HepG2 (cell line): ENCODE data around the gene POLR3GL. TPM values are rescaled to one million over a fixed set of nuclear protein-coding genes. Genes with fewer than 3 reads are reported as not detected.
A peak's percentile ranks its signal among the peaks of the same experiment; 100 is the strongest.

Experiments
- ATAC-seq: fragments of 200-7000 bp; cut with Tn5 transposase; 3 replicates; pipeline ENCODE4 v1.9.1; 2020; ENCODE audit warnings: mild to moderate bottlenecking, moderate library complexity
- BruUV-seq: library from RNA; stranded (reverse); fragments of 400-500 nt; replicated peaks from 2 replicates; lab custom pipeline; 2021; lab: Mats Ljungman, UMichigan
- CTCF ChIA-PET: fragments of 300-600 bp; formaldehyde crosslinking; extraction: SDS; loops from one replicate; lab custom pipeline; 2021; ENCODE audit warnings: low total read pairs, inconsistent platforms, low intra/inter-chr PET ratio; lab: Yijun Ruan, JAX
- POLR2A ChIA-PET: fragments of 350-600 bp; sonication (Branson Sonifier 250); formaldehyde crosslinking; loops from one replicate; lab custom pipeline; 2020; ENCODE audit warnings: antibody characterized with exemption, inconsistent platforms; lab: Yijun Ruan, JAX
- DNase-seq: peaks from one replicate; pipeline ENCODE4 v3.0.0-alpha.2; 2015; ENCODE audit warnings: low spot score
- FAIRE-seq: peaks from 3 replicates; lab custom pipeline; 2011; peaks lifted over from hg19 to GRCh38; lab: Jason Lieb, UNC
- H2AFZ ChIP-seq: one replicate; pipeline ENCODE4 v1.6.1; 2011; ENCODE audit warnings: low read length, inconsistent platforms
- H3K27ac ChIP-seq: fragments of 300-600 bp; 3 replicates; pipeline ENCODE4 v1.8.0; 2011; ENCODE audit warnings: mixed run types, mild to moderate bottlenecking, mixed read lengths, low read length, inconsistent platforms; ENCODE audit not compliant: insufficient read depth; ENCODE audit errors: extremely low read length
- H3K27me3 ChIP-seq, 2 experiments: fragments of 200-600 bp in 1 of 2; 2 replicates in 1 of 2; 3 replicates in 1 of 2; pipeline versions ENCODE4 v1.6.0 to v1.8.0; 2011; ENCODE audit warnings: low read length in 2 of 2, mild to moderate bottlenecking in 2 of 2, moderate library complexity in 2 of 2, inconsistent platforms in 1 of 2; ENCODE audit not compliant: insufficient read depth in 2 of 2, control insufficient read depth in 1 of 2
- H3K36me3 ChIP-seq, 2 experiments: fragments of 200-600 bp in 1 of 2; replicated peaks in 1 of 2; 2 replicates in 1 of 2; 3 replicates in 1 of 2; pipeline versions ENCODE4 v1.5.1 to v1.8.0; 2011; ENCODE audit warnings: low read length in 2 of 2, inconsistent platforms in 1 of 2; ENCODE audit not compliant: insufficient read depth in 2 of 2, control insufficient read depth in 1 of 2
- H3K4me1 ChIP-seq: 2 replicates; pipeline ENCODE4 v1.5.1; 2012; ENCODE audit warnings: low read length, inconsistent platforms; ENCODE audit not compliant: insufficient read depth
- H3K4me2 ChIP-seq: 2 replicates; pipeline ENCODE4 v1.6.0; 2011; ENCODE audit warnings: low read depth, low read length, inconsistent platforms
- H3K4me3 ChIP-seq, 3 experiments: fragments of 200-600 bp in 1 of 3; sonication (generic), shearing (Covaris generic) in 1 of 3; replicated peaks in 1 of 3; 2 replicates each; pipeline ENCODE4 v1.5.1; 2011 to 2016; ENCODE audit warnings: low read length in 3 of 3, inconsistent platforms in 2 of 3, low read depth in 2 of 3, mild to moderate bottlenecking in 2 of 3, control low read depth in 1 of 3, mixed read lengths in 1 of 3; ENCODE audit not compliant: insufficient read depth in 1 of 3
- H3K79me2 ChIP-seq: one replicate; pipeline ENCODE4 v1.6.1; 2011; ENCODE audit warnings: low read length, inconsistent platforms; ENCODE audit not compliant: insufficient read depth
- H3K9ac ChIP-seq: 2 replicates; pipeline ENCODE4 v1.6.0; 2011; ENCODE audit warnings: mild to moderate bottlenecking, low read depth, low read length, inconsistent platforms; ENCODE audit not compliant: insufficient read depth
- H3K9me3 ChIP-seq: 2 replicates; pipeline ENCODE4 v1.5.1; 2012; ENCODE audit warnings: mild to moderate bottlenecking, low read length
- H4K20me1 ChIP-seq: 2 replicates; pipeline ENCODE4 v1.6.0; 2011; ENCODE audit warnings: inconsistent platforms, mild to moderate bottlenecking, low read length, moderate library complexity; ENCODE audit not compliant: insufficient read depth
- DPF2 ChIP-seq: sonication (generic); formaldehyde crosslinking; IDR thresholded peaks from 2 replicates; pipeline ENCODE4 v1.4.0; 2020; ENCODE audit warnings: mild to moderate bottlenecking, low read depth, missing genetic modification reagents, borderline replicate concordance
- ETV6 ChIP-seq: sonication (generic); formaldehyde crosslinking; conservative IDR thresholded peaks from 2 replicates; pipeline ENCODE4 v1.4.0; 2020; ENCODE audit warnings: missing genetic modification reagents
- HINFP ChIP-seq: sonication (generic); formaldehyde crosslinking; IDR thresholded peaks from 2 replicates; pipeline ENCODE4 v1.4.0; 2020; ENCODE audit warnings: low read depth, mild to moderate bottlenecking, missing genetic modification reagents
- JUN ChIP-seq: sonication (generic); formaldehyde crosslinking; IDR thresholded peaks from 2 replicates; pipeline ENCODE4 v1.4.0; 2020; ENCODE audit warnings: mild to moderate bottlenecking, missing genetic modification reagents
- MAF1 ChIP-seq: sonication (generic); formaldehyde crosslinking; IDR thresholded peaks from 2 replicates; pipeline ENCODE4 v1.5.0; 2020; ENCODE audit warnings: missing genetic modification reagents, borderline replicate concordance
- NFE2 ChIP-seq: sonication (generic); formaldehyde crosslinking; IDR thresholded peaks from 2 replicates; pipeline ENCODE4 v1.4.0; 2020; ENCODE audit warnings: missing genetic modification reagents
- RARA ChIP-seq: IDR thresholded peaks from 2 replicates; pipeline ENCODE4 v1.6.1; 2016; ENCODE audit warnings: missing genetic modification reagents, missing compliant biosample characterization
- SOX5 ChIP-seq: IDR thresholded peaks from 2 replicates; pipeline ENCODE4 v1.6.1; 2016; ENCODE audit warnings: borderline replicate concordance
- TRAFD1 ChIP-seq: sonication (generic); formaldehyde crosslinking; IDR thresholded peaks from 2 replicates; pipeline ENCODE4 v1.5.1; 2020; ENCODE audit warnings: missing genetic modification reagents, mild to moderate bottlenecking, borderline replicate concordance
- ZFP90 ChIP-seq: sonication (generic); formaldehyde crosslinking; IDR thresholded peaks from 2 replicates; pipeline ENCODE4 v1.8.0; 2022; ENCODE audit warnings: missing genetic modification reagents, mild to moderate bottlenecking, inconsistent platforms, borderline replicate concordance
- ZNF556 ChIP-seq: sonication (generic); formaldehyde crosslinking; IDR thresholded peaks from 2 replicates; pipeline ENCODE4 v1.4.0; 2020; ENCODE audit warnings: mild to moderate bottlenecking, missing genetic modification reagents, borderline replicate concordance
- ZNF724P ChIP-seq: sonication (generic); formaldehyde crosslinking; IDR thresholded peaks from 2 replicates; pipeline ENCODE4 v1.8.0; 2022; ENCODE audit warnings: missing genetic modification reagents, borderline replicate concordance
- ZNF766 ChIP-seq: sonication (generic); formaldehyde crosslinking; IDR thresholded peaks from 2 replicates; pipeline ENCODE4 v1.5.0; 2020; ENCODE audit warnings: missing genetic modification reagents, borderline replicate concordance
- ZNF883 ChIP-seq: sonication (generic); formaldehyde crosslinking; IDR thresholded peaks from 2 replicates; pipeline ENCODE4 v1.5.1; 2020; ENCODE audit warnings: mild to moderate bottlenecking, missing genetic modification reagents; ENCODE audit errors: not compliant biosample characterization
- WGBS: methylation state at CpG from one replicate; pipeline ENCODE4 v1.1.6; 2017; ENCODE audit warnings: low lambda C conversion rate; 5-methylcytosine and 5-hydroxymethylcytosine counted together
- in situ Hi-C: cut with HindIII; loops from 2 replicates; pipeline ENCODE4 v1.10.0; 2017; ENCODE audit warnings: low pct_unique_long_range_greater_than_20kb; ENCODE audit not compliant: extremely low pct_ligation_motif_present
- intact Hi-C: fragments of 100-400 bp; cut with micrococcal nuclease; formaldehyde crosslinking; loops from one replicate; pipeline ENCODE4 v1.10.0; 2022; ENCODE audit not compliant: unreplicated experiment
- polyA plus RNA-seq, 8 experiments: library from polyadenylated mRNA; depleted of rRNA in 3 of 8; stranded (reverse) in 7 of 8; unstranded in 1 of 8; fragments of >200 nt; fragmentation: Illumina TruSeq in 4 of 8; extraction: Trizol in 4 of 8; gene quantifications; 2 replicates each; pipeline versions ENCODE4 v1.2.1 to v1.2.3, GENCODE V29; 2011 to 2016; ENCODE audit warnings: low read depth in 4 of 8, missing spikeins in 1 of 8, mixed read lengths in 1 of 8; ENCODE audit not compliant: insufficient read depth in 1 of 8
- total RNA-seq, 5 experiments: library from RNA; depleted of rRNA; stranded (reverse); fragments of >200 nt; fragmentation: Illumina TruSeq; extraction: Trizol; gene quantifications; 2 replicates each; pipeline ENCODE4 v1.2.3, GENCODE V29; 2016; ENCODE audit warnings: low read depth in 1 of 5
- TF ChIP-seq, protein P1 (sequence below): sonication (generic); formaldehyde crosslinking; IDR thresholded peaks from 2 replicates; pipeline ENCODE4 v1.5.0; 2020; ENCODE audit warnings: missing genetic modification reagents

The POLR3GL gene
- total and polyA plus RNA-seq, 2 of the 13 experiments (the other 11 are each of a cell fraction or from before 2014, with no cell fraction given) = 11.5 to 12.4 TPM

DNA sequence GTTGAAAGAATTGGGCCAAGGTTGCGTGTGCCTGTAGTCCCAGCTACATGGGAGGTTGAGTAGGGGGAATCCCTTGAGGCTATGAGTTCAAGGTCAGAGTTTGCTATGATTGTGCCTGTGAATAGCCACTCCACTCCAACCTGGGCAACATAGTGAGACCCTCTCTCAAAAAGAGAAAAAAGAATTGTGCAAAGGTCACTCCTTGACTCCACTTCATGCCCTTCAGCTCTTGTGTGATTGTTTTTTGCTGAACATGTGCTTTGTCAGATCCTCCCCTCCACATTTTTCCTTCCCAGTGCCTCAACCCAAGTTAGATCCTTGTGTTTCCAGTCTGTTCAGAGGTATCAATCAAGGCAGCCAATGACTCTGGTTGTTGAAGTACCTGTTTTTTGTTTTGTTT lies 23.4 kb downstream of the POLR3GL start (continued):
- TF ChIP-seq TRAFD1 (no peak), SOX5 (no peak), ZFP90 (CRISPR knock-in tag) (0 out of 2 replicates have a peak, but pooled peaks have one; percentile 53), MAF1 (no peak), ZNF883 (CRISPR knock-in tag) (no peak), RARA (CRISPR knock-in tag) (0 out of 2 replicates have a peak, but pooled peaks have one; percentile 32)
- TF ChIP-seq, all 625 proteins: peak for 5

GRCh38 chr1:145988773-145989172 lies 24.3 kb downstream of the POLR3GL start:
- WGBS = 47% methylated on average over 5 of the region's 5 CpGs
- intact Hi-C loops = no loop called here
- Histone ChIP-seq H3K9ac (no peak overlapping the region), H4K20me1 (peaks cover 25% of the 10 kb centered on the region), H2AFZ (no peak overlapping the region), H3K4me3 (no peak overlapping the region), H3K27ac (no peak overlapping the region), H3K4me1 (peaks cover 78% of the 10 kb centered on the region), H3K27me3 (no peaks in the 10 kb centered on the region), H3K9me3 (no peaks in the 10 kb centered on the region), H3K36me3 (peaks cover 2 to 6% of the 10 kb centered on the region in 2 experiments; a peak in 2 of 5 replicates), H3K4me2 (no peak overlapping the region), H3K79me2 (peaks cover 4% of the 10 kb centered on the region)
- POLR2A ChIA-PET = interaction anchor here (1.6 kb wide), 1 partner anchor 9 kb away, joined by 4 read pairs; no protein-coding TSS in a partner anchor
- in situ Hi-C loops = no loop called here
- DNase-seq (no peak), FAIRE-seq (no peak), ATAC-seq (no peak)
- CTCF ChIA-PET = no interaction called here
- no TSS peak for BruUV-seq
- TF ChIP-seq, protein P1, sequence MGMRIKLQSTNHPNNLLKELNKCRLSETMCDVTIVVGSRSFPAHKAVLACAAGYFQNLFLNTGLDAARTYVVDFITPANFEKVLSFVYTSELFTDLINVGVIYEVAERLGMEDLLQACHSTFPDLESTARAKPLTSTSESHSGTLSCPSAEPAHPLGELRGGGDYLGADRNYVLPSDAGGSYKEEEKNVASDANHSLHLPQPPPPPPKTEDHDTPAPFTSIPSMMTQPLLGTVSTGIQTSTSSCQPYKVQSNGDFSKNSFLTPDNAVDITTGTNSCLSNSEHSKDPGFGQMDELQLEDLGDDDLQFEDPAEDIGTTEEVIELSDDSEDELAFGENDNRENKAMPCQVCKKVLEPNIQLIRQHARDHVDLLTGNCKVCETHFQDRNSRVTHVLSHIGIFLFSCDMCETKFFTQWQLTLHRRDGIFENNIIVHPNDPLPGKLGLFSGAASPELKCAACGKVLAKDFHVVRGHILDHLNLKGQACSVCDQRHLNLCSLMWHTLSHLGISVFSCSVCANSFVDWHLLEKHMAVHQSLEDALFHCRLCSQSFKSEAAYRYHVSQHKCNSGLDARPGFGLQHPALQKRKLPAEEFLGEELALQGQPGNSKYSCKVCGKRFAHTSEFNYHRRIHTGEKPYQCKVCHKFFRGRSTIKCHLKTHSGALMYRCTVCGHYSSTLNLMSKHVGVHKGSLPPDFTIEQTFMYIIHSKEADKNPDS (CRISPR knock-in tag) = no peak
- no peak for TF ChIP-seq ETV6 (CRISPR knock-in tag)
- no peak for TF ChIP-seq HINFP (CRISPR knock-in tag)
- TF ChIP-seq NFE2 (CRISPR knock-in tag) = no peak
- TF ChIP-seq ZNF556 (CRISPR knock-in tag) = no peak
- TF ChIP-seq JUN (CRISPR knock-in tag) = no peak
- no peak for TF ChIP-seq ZNF766 (CRISPR knock-in tag)
- no peak for TF ChIP-seq DPF2 (CRISPR knock-in tag)
- no peak for TF ChIP-seq ZNF724P (CRISPR knock-in tag)
